ENCODE data around the gene APLF. TPM values are rescaled to one million over a fixed set of nuclear protein-coding genes. Genes with fewer than 3 reads are reported as not detected.

APLF gene
- total and polyA plus RNA-seq, 2 experiments from 2014 or later = 3.0 to 3.7 TPM

GRCh38 chr2:68417926-68418325 is 49.5 kb upstream of the APLF start:
- Mint-ChIP-seq H3K4me3 (no peak overlapping the region), H3K36me3 (ENCODE audit: low read depth) (no peaks in the 10 kb centered on the region; the same call in 2 of the 3 replicates), H3K4me1 (peaks cover 21% of the 10 kb centered on the region), H3K27ac (no peak overlapping the region), H3K9me3 (no peaks in the 10 kb centered on the region; the same call in 2 of the 3 replicates), H3K27me3 (ENCODE audit: insufficient read depth, low read depth, poor library complexity) (peaks cover 2% of the 10 kb centered on the region)
- H3K79me2 ChIP-seq (replicated peaks; ENCODE audit: insufficient read depth) = no peaks in the 10 kb centered on the region
- DNase-seq (ENCODE audit: low spot score) = no peak
- no peak overlapping the region for H3K4me3 ChIP-seq
- no peak for ATAC-seq
- no peak for TF ChIP-seq NANOG (IDR thresholded peaks at IDR 0.05; ENCODE audit: borderline replicate concordance)
- no peak for TF ChIP-seq ZNF331 (CRISPR knock-in tag; IDR thresholded peaks at IDR 0.05; ENCODE audit: low read depth)
- no peak for TF ChIP-seq EZH2phosphoT487 (IDR thresholded peaks at IDR 0.05; ENCODE audit: unreplicated experiment)
- no peak for TF ChIP-seq ZNF114 (CRISPR knock-in tag; IDR thresholded peaks at IDR 0.05)
- no peak for TF ChIP-seq POLR2AphosphoS5 (IDR thresholded peaks at IDR 0.05; ENCODE audit: low read depth)
- no peak for TF ChIP-seq ETS1 (IDR thresholded peaks at IDR 0.05)
- TF ChIP-seq STAT1 (IDR thresholded peaks at IDR 0.05; ENCODE audit: unreplicated experiment) = no peak
- no peak for TF ChIP-seq ZNF462 (CRISPR knock-in tag; IDR thresholded peaks at IDR 0.05)
- no peak for TF ChIP-seq CTCF (conservative IDR thresholded peaks at IDR 0.05; ENCODE audit: low read depth in 2 of 2)
- no peak for TF ChIP-seq CREB1 (CRISPR knock-in tag; IDR thresholded peaks at IDR 0.05; ENCODE audit: low read depth)
- TF ChIP-seq JUNB (IDR thresholded peaks at IDR 0.05; ENCODE audit: unreplicated experiment) = no peak
- TF ChIP-seq EZH2 (IDR thresholded peaks at IDR 0.05; ENCODE audit: low read depth, unreplicated experiment) = no peak
- no peak for TF ChIP-seq REST (IDR thresholded peaks at IDR 0.05; ENCODE audit: unreplicated experiment)
- H3K9me2 ChIP-seq (ENCODE audit: insufficient read depth) = peaks cover 3% of the 10 kb centered on the region; the same call in 1 of the 2 replicates
- no peak overlapping the region for H2AFZ ChIP-seq
- H3K27ac ChIP-seq (ENCODE audit: low read depth) = no peak overlapping the region
- H3K4me1 ChIP-seq (ENCODE audit: insufficient read depth) = peaks cover 15% of the 10 kb centered on the region
- no peaks in the 10 kb centered on the region for H3F3A ChIP-seq (replicated peaks; ENCODE audit: low read depth)
- H3K27me3 ChIP-seq (ENCODE audit: insufficient read depth) = no peaks in the 10 kb centered on the region
- no peaks in the 10 kb centered on the region for H4K20me1 ChIP-seq (replicated peaks; ENCODE audit: insufficient read depth)
- no peaks in the 10 kb centered on the region for H3K36me3 ChIP-seq (ENCODE audit: insufficient read depth)
- no peak overlapping the region for H3K4me2 ChIP-seq
